Stimulated activated CD4-positive, alpha-beta T cell treated with anti-CD3 and anti-CD28 coated beads, Interleukin-4, amount 100 ng/mL, for 4 hours (primary cell): Measurements from ENCODE around the gene B3GNT9.

ENCODE experiments used
- DNase-seq, 2 experiments: peaks; one replicate each; pipeline ENCODE4 v3.0.0-alpha.2; 2020

The B3GNT9 gene, protein sequence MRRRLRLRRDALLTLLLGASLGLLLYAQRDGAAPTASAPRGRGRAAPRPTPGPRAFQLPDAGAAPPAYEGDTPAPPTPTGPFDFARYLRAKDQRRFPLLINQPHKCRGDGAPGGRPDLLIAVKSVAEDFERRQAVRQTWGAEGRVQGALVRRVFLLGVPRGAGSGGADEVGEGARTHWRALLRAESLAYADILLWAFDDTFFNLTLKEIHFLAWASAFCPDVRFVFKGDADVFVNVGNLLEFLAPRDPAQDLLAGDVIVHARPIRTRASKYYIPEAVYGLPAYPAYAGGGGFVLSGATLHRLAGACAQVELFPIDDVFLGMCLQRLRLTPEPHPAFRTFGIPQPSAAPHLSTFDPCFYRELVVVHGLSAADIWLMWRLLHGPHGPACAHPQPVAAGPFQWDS

DNA sequence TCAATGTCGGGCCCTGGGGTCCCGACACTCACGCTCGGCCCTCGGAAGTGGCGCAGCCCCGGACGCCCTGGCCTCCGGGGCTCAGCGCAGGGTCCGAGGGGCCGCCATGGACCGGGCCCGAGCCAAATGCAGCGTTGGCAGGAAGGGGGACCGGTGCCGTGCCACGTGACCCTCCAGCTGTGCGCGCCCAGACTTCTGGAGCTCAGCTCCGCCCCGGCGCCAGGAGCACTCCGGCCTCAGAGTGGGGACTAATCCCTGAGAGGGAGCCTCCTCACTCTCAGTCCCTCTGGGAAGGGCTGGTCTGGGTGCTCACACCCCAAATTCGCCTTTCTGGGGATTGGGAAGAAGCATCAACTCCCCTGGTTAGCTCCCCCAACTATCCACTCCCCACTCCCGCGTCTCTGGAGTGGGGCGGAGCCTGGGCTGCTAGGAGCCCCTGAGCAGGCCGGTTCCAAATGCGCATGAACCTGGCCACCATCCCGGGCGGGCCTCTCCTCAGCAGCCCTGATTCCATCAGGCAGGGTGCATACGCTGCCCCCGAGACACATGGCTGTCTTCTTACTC lies at the start of gene B3GNT9:
TSS of gene B3GNT9 (minus strand) at position 166 of the 564 bp plus-strand sequence. CDS start 513 bp downstream, outside the sequence.
- DNase-seq, result peak in 1 of 2 experiments; percentile 29

DNA sequence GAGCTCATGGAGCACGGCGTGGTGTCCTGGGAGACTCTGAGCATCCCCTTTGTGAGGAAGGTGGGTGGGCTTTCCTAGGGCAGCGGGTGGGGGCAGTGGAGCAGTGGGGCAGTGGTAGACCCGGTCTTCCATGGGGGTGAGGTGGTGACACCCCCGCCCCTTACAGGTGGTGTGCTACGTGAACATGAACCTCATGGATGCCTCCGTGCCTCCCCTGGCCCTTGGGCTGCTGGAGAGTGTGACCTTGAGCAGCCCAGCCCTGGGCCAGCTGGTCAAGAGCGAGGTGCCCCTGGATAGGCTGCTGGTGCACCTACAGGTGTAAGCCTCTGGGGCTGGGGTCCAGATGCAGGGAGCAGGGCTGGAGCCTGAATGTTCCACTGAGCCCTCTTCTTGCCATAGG lies 49.7 kb upstream of the B3GNT9 start:
- DNase-seq, result no peak

DNA sequence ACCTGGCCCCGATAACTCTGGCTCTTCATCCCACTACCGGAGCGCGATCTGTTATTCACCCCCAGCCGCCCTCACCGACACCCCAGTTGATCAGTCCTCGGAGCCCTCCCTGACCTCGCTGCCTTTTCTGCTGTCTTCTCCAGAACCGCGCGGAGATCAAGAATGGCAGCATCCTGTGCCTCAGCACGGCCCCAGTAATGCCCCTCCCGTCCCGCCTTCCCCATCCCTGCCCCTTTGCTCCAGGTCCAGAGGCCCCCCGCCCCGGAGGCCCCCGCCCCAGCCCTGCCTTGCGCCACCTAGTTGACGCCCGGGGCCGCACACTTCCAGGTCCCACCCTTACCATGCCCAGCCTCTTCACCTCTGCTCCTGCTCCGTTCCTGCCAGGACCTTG lies 49.0 kb upstream of the B3GNT9 start:
- no peak for DNase-seq

DNA sequence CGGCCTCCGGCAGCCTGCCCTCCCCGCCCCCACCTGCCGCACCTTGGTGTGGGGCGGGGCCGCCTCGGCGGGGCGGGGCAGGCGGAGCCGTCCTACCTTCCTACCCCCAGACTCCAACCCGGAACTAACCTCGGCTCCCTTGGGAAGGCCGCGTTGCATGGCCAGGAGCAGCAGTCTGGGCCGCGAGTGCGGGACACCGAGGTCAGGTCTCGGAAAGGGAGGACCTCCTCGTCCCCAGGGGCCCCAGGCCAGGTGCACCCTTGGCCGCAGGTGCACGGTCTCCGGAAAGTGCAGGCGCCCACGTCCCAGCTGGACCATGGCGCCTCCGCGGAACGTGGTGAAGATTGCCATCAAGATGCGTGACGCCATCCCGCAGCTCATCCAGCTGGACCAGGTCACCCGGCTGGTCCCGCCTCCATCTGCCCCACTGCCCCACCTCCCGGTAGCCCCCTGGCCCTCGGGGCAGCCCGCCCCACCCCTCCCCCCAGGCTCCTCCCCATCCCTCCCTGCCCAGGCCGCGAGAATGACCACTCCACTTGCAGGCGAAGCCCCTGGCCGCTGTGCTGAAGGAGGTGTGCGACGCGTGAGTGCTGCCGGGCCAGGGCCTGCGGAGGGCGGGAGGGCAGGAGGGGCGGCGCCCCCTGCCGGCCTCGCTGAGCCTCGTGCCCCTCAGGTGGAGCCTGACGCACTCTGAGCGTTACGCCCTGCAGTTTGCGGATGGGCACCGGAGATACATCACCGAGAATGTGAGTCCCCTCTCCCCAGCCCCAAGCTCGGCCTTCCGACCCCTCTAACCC lies 48.4 kb upstream of the B3GNT9 start, which contains the start of gene ELMO3:
TSS of gene ELMO3 (plus strand) at position 121 of the 797 bp plus-strand sequence. CDS start at position 317, 196 bp downstream.
- DNase-seq, result no peak

DNA sequence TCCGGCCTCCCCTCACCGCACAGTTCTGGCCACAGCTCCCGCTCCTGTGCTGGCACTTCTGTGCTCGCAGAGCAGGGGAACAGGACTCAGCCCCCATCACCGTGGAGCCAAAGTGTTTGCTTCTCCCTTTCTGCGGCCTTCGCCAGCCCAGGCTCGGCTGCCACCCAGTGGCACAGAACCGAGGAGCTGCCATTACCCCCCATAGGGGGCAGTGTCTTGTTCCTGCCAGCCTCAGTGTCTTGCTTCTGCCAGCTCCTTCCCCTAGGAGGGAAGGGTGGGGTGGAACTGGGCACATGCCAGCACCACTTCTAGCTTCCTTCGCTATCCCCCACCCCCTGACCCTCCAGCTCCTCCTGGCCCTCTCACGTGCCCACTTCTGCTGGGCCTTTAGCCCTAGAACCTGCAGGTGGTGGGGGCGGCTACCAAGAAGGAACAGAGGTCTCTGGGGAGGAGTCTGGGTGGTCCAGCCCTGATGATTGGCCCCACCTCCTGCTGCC lies 47.5 kb upstream of the B3GNT9 start:
- no peak for DNase-seq

DNA sequence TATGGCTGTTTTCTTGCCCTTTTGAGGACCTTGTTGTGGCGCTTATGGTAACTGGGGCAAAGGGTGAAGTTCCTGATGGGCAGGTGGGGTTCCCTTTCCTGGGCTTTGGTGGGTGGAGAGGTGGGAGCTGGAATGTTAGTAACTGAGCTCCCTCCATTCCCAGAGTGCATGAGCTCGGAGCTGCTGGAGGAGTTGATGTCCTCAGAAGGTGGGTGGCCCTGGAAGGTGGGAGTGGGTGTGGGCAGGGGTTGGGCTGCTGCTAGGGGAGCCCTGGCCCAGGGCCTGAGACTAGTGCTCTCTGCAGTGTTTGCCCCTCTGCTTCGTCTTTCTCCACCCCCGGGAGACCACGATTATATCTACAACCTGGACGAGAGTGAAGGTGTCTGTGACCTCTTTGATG lies 46.9 kb upstream of the B3GNT9 start:
- DNase-seq, result no peak

DNA sequence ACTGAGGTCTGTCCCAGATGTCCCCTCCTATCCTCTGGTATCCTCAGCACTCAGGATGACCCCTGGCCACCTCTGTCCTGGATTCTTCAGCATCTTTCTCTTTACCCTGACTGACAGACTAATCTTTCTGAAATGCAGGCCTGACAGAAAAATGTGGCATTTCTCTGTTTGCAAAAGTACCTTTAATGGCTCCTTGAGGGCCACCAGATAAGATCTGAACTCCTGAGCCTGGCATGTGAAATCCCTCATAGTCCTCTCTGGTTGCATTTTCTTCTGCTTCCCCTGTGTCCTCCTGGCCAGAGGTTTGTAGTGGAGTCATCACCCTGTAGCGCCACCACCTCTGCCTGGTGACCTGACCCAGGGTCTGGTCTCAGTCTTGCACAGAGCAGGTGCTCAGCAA lies 46.1 kb upstream of the B3GNT9 start:
- no peak for DNase-seq

DNA sequence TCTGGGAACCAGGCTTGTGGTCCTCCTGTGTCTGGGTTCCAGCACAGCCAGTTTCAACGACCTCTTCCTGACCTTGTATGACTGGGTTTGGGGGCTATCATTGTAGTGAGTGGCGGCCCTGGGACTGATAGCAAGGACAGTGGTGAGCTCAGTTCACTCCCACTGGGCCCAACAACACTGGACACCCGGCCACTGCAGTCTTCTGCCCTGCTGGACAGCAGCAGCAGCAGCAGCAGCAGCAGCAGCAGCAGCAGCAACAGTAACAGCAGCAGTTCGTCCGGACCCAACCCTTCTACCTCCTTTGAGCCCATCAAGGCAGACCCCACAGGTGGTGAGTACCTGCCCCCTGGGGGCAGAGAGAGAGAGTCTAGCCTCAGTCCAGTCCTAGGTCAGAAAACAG lies 44.9 kb upstream of the B3GNT9 start:
- no peak for DNase-seq

DNA sequence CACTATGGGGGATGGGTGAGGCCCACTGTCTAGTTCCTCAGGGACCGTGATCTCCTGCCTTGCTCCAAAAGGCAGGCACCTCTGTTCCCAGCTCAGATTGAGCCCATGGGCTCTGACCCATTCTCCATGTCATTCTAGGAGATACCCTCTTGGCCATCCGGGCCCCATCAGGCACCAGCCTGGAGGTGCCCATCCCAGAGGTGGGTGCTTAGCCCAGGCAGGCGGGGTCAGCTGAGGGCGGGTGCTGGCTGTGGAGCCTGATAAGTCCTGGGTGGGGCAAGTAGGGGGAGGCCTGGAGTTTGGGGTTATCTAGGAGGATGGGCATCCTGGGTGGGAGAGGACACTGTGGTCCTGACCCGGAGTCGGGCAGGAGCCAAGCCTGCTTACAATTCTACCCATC lies 43.5 kb upstream of the B3GNT9 start:
- DNase-seq, result no peak

DNA sequence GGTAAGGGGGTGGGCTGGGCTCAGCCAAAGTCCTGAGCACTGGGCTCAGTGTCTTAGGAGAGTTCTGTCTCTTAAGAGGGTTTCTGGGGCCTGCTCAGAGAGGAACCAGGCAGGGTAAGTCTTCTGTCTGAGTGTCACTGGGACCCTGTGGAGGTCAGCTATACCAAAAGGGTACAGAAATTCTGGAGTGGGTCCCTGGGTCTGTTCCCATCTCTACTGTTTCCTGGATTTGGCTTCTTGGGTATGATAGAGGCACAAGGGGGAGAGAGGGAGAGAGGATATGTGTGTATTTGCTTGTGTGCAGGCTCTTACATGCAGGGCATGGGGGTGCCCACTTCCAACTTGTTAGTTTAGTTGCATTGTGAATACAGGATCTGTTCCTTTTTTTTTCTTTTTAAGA lies 42.7 kb upstream of the B3GNT9 start:
- no peak for DNase-seq

DNA sequence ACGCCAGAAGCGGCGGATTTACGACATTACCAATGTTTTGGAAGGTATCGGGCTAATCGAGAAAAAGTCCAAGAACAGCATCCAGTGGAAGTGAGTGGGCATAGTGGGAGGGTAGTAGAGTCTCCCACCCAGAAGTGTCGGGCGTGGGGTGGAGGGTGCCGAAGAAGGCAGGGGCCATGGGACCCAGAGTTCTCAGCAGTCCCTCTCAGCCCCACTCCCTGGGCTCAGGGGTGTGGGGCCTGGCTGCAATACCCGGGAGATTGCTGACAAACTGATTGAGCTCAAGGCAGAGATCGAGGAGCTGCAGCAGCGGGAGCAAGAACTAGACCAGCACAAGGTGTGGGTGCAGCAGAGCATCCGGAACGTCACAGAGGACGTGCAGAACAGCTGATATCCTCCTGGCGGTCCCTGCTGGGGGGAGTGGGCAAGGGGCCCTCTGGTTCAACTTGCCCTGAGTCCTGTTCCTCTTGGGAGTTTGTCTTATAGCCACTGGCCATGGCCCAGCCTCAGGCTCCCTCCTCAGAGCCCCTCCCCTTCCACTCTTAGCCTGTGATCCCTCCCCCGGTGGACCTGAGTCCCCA lies 42.1 kb upstream of the B3GNT9 start:
- DNase-seq, result no peak

DNA sequence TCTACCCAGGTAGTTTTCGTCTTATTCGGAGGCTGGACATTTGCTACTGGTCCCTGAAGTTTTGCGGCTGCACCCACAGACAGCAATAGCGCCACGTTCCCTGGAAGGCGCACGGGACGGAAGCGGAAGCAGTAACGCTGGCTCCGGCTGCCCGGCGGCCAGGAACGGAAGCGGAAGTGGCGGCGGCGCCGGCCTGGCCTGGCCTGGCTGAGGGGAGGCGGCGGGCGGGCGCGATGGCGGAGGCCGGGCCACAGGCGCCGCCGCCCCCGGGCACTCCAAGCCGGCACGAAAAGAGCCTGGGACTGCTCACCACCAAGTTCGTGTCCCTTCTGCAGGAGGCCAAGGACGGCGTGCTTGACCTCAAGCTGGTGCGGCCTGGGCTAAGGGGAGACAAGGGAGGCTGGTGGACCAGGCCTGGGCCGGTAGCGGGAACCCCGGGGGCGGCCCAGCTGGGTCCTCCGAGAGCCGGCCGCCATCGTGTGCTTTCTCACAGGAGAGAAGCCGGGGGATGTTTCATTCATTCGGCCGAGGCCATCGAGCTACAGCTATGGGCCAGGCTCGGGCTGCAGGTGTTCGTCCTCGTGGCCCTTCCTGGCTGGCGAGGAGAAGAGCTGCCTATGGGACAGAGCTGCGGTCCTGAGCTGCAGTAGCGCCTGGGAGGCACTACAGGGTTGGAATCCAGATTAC lies 41.3 kb upstream of the B3GNT9 start, which contains the start of gene E2F4:
TSS of gene E2F4 (plus strand) at position 161 of the 687 bp plus-strand sequence. CDS start at position 234, 73 bp downstream.
- DNase-seq, result peak; percentile 82 to 86

DNA sequence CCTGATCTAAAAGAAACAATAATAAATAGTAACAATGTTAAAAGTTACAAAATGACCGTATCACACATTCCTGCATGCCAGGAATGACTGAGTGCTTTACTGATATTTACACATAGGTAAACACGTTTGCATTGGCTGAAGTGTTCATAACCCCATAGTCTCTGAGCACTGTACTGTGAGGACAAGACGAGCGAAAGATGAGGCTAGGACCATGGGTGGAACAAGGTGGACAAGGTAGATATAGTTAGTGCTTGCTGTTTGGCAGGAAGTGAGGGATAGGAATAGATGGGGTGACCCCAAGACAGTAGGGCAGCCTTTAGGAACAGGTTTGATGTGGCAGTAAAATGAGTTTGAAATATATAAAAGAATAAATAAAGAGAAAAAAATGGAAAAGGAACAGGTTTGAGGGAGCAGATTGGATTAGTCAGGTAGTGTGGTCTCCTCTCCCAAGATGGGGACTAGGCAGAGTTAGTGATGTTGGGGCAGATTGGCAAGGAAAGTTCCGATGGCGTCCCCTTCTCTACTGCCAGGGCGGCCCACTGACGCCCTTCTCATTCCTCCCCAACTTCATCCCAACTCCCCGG lies 40.7 kb upstream of the B3GNT9 start:
- no peak for DNase-seq

DNA sequence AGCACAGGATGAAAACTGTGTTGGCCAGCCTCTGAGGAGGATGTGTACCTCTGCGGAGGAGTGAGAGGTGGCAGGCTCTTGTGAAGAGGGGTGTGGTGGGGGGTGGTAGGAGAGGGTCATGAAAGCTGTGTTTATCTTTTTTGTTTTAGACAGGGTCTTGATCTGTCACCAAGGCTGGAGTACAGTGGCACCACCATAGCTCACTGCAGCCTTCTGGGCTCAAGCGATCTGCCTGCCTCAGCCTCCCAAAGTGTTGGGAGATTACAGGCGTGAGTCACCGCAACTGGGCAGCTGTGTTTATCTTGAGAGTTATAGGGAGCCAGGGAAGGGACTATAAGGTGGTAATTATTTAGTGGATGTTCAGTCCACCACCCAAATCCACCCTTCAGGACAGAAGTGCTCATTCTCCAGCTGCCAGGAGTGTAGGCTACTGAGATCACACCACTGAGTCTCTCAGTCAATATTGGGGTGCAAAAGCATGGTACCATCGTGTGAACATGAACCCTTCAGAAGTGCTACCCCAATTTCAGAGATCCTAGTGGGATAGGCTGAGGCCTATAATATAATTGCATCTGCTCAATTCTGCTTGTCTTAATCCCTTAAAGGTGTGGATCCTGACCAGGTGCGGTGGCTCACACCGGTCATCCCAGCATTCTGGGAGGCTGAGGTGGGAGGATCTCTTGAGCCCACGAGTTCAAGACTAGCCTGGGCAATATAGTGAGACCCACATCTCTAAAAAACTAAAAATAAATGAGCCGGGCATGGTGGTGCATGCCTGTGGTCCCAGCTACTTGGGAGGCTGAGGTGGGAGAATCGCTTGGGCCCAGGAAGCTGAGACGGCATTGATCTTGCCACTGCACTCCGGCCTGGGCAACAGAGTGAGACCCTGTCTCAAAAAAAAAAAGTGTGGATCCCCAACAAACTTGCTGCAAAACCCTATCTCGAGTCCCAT lies 39.9 kb upstream of the B3GNT9 start:
- DNase-seq, result no peak

DNA sequence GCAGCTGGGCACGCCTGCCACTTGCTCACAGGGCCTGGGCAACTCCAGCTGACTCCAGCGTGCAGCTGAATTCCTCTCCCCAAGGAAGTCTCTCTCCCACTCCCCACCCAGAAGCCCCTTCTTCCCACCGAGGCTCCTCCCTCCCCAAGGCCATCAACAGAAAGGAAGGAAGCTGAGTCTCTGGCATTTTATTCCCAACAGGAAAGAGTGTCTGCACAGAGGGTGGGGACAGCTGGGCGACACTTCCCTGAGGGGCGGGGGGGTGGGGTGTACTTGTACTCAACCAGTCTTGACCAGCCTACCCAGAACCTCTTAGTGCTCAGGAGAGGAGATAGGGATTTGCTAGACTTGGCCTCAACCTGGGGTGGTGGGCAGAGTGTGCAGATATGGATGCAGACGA lies 39.2 kb upstream of the B3GNT9 start, which contains the start of gene EXOC3L1:
TSS of gene EXOC3L1 (minus strand) at position 96 of the 400 bp plus-strand sequence. CDS start 460 bp downstream, outside the sequence.
- no peak for DNase-seq

DNA sequence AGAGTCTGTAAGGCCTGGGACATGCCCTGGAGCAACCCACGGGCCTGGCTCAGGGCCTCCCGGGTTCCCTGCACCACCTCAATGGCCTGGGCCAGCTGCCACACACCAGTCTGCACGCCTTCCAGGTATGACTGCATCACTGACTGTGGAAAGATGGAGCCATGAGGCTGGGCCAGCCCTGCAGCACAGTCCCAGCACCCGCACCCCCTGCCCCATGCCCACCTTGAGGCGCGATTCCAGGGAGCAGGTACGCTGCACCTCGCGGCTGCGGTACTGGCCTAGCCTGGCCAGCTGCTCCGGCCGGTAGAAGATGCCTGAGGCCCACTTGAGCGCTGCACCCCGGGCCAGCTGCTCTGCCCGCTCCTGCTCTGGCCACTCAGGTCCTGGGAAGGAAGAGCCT lies 38.0 kb upstream of the B3GNT9 start:
- no peak for DNase-seq

DNA sequence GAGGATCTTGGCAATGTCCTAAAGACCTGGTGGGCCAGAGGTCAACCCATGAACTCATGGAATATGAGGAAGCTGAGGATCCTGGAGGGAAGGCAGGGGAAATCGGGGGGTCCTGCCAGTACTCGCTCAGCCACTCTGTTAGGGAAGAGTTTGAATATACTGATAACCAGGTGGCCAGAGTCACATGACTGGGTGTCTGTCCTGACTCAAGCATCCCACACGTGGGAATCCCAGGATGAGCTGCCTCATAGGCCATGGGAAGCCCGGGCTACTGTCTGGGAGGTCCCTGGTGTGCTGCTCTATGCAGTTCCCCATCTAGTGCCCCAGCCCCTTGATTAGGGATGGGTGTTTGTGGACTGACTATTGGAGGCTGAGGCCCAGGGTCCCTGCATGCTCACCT lies 37.5 kb upstream of the B3GNT9 start:
- DNase-seq, result no peak

DNA sequence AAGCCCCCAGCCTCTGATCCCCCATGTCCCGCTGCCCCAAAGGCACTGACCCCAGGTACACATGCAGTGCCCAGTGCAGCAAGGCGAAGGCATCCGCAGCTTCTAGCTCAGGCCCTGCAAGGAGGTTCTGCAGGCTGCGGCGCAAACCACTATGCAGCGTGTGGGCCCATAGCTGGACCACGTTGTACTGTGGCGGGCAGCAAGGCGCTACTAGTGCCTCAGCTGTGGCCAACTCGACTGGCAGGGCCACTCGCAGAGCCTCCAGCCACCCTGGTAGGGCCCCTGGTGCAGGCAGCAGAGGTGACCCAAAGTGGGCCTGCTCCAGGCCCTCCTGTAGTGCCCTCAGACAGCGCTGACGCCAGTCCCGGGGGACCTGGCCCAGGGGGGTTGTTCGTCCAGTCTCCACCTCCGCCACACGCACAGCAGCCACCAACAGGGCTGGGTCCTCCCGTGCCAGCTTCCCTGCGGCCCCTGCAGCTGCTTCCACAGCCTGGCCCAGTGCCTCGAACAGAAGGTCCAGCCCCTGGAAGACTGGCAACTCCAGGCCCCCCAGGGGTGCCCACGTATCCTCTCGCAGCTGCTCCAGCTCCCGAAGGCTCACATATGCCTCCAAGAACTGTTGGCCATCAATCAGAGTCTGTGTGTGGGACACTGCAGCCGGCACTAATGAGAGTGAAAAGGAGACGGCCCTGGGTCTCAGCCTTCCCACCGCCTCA lies 36.5 kb upstream of the B3GNT9 start:
- no peak for DNase-seq

DNA sequence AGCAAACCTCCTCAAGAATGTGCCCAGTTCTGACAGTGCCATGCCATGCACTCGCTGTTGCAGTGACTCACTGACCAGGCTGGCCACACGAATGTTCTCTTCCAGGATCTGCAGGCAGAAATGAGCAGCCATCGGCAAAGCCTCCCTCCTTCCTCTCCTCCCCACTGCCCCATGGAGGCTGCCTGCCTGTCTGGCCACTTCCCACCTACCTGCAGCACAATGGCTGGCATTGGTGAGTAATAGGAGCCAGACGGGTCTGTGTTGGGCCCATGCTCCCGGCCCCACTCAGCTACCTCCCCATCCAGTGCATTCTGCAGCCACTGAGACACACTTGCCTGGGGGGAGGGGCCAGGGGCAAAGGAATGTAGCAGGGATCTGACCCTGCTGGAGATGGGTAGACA lies 35.8 kb upstream of the B3GNT9 start:
- DNase-seq, result no peak

DNA sequence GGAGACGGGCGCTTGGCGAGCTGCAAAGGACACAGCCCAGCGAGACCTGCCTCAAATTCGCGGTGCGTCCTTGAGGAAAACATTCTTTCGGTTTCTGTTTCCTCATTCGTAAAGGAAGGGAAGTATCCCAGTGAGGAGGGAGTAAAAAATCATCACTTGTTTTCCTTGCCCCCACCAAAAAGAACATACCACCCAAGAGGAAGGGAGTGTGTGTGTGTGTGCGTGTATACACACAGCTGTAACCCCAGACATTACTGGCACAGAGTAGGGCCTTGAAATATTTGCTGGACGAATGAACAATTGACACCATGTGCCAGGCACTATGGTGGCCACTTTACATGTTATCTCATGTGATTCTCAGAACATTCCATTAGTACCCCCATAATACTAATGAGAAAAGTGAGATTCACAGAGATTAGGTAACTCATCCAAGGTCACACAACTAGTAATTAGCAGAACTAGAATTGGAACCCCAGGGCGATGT lies 34.9 kb upstream of the B3GNT9 start:
- DNase-seq, result no peak
